ENCODE results near the gene SLC22A16.
"Not testable (repeated sequence)": the region's sequence is repeated elsewhere in the genome, so short reads cannot be mapped to it uniquely, and the experiment has no call there.

SLC22A16 gene

GRCh38 chr6:110490110-110490509, 13.7 kb upstream of the SLC22A16 start:
- no peak for DNase-seq (ENCODE audit: low spot score)

DNA sequence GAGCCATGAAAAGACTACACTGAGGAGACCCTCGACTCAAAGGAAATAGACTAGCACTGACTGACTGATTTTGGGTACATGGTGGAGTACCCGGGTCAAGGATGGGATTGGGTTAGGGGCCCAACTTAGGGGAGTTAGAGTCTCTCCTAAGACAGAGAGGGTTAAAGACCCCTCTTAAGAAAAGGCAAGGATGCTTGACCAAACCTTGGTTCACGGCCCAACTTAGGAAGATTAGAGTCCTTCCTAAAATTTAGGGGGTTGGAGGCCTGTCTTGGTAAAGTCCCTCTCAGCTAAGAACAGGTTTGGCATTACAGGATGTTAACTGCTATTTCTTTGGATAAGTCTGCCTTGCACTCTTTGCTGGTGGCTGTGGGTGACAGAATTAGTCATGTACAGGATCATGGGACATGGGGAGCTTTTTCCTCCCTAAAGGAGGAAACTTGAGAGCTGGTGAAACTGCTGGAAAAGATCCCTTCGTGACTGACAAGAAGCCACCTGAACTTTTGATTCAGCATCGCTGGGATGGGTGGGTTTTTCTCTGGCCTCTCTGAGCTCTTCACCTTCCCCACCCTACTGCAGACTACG, 12.3 kb upstream of the SLC22A16 start:
- no peak for DNase-seq (ENCODE audit: low spot score)

DNA sequence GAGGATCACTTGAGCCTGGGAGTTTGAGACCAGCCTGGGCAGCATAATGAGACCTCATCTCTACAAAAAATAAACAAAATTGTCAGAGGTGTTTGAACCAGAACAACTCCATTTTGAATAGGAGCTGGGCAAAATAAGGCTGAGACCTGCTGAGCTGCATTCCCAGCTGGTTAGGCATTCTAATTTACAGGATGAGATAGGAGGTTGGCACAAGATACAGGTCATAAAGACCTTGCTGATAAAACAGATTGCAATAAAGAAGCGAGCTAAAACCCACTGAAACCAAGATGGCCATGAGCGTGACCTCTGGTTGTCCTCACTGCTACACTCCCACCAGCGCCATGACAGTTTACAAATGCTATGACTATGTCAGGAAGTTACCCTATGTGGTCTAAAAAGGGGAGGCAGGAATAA, 11.6 kb upstream of the SLC22A16 start:
- not testable (repeated sequence) for DNase-seq (ENCODE audit: low spot score)

DNA sequence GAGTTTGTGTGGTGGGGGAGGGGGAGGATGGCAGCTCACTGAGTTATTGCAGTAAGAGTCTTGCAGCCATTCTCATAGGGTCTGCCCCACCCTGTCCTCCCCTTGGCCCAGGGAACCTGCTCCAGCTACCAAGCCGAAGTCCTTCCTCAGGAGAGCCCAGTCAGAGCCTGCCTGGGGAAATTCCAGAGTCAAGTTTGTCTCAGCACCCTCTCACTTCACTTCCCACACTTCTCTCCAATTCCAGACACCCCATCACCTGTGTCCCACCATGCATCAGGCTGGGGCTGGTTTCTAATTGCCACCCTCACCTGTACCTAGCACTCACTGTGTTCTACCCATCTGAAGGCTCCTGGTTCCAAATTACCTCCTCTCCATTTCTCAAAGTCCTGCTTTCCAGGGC, 10.3 kb upstream of the SLC22A16 start:
- no peak for DNase-seq (ENCODE audit: low spot score)

- DNase-seq (ENCODE audit: low spot score), result no peak
Observed at GRCh38 chr6:110485491-110485890, 9.1 kb upstream of the SLC22A16 start.

- no peak for DNase-seq (ENCODE audit: low spot score)
Observed at GRCh38 chr6:110484321-110484720, 7.9 kb upstream of the SLC22A16 start.

- no peak for DNase-seq (ENCODE audit: low spot score)
Observed at GRCh38 chr6:110482774-110483400, 6.5 kb upstream of the SLC22A16 start.

DNA sequence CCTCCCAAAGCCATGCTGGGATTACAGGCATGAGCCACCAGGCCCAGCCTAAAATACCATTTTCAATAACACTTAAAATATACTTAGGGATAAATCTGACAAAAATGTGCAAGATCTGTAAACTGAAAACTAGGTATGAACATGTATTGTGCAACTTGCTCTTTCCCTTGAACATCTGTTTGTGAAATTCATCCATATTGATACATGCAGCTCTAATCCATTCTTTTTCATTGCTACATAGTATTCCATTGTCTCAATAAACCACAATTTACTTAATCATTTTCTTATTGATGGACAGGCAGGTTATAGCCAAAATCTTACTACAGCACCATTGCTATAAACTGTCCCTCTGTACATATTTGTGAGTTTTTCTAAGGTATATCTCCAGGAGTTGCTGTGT, 4.7 kb upstream of the SLC22A16 start:
- no peak for DNase-seq (ENCODE audit: low spot score)

DNA sequence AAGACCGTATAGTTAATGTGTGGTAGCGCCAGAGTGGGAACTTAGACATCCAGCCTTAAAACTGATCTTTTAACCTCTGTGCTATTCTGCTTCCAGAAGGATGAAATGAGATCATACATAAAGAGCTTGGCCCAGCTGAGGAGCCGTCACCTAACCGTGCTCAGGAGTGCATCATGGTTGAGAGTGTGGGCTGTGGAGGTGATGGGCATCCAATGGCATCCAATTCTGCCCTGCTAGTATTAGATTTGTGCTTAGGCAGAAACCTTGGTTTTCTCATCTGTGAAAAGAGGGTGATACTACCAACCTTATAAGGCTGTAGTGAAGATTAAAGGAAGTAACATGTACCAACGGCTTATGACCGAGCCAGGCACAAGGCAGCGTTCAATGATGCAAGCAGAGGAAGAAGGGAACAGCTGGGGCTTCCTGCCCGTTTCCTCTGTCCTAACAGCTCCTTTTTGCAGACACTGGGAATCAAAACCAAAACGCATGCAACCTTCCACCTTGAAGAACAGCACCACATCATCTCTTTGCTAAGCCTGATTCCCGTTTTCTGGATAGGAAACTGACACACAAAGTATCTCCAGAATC, 1.3 kb downstream of the SLC22A16 start:
- DNase-seq (ENCODE audit: low spot score), result no peak

DNA sequence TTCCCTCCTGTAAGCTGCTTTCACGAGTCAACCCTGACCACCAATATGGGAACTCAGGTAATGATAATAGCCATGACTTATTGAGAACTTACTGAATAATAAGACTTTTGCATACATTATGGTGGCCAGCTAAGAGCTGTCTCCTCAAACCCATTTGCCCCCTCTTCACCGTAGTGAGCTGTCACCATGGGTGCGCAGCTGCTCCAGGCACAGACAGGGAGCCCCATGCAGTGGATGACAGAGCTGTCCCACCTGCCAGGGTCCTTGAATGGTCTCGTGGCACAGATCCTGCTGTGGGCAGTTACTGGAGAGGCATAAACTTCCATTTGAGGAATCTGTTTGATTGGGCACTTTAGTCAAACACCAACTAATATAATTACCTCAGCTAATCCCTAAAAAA, 1.9 kb downstream of the SLC22A16 start:
- no peak for DNase-seq (ENCODE audit: low spot score)

- no peak for DNase-seq (ENCODE audit: low spot score)
Observed at GRCh38 chr6:110472739-110473138, 3.7 kb downstream of the SLC22A16 start.

- no peak for DNase-seq (ENCODE audit: low spot score)
Observed at GRCh38 chr6:110471726-110472365, 4.6 kb downstream of the SLC22A16 start.

DNA sequence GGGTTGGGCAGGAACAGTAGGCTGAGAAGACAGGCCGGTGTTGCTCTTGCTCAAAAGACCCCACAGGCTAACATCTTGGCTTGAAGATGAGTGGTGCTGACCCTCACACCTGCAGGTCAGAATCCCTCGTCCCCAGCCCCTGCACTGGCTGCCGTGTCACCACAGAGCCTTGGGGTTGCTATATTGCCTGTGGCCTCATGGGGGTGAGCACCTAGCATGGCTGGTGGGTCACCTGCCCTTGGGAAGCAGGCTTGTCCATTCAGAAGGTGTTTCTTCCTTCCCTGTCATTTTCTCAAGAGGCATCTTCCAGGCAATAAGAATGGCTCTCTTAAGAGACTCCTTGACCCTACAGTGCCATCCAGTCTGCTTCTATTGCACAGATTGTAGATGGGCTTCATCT, 7.7 kb downstream of the SLC22A16 start:
- no peak for DNase-seq (ENCODE audit: low spot score)

DNA sequence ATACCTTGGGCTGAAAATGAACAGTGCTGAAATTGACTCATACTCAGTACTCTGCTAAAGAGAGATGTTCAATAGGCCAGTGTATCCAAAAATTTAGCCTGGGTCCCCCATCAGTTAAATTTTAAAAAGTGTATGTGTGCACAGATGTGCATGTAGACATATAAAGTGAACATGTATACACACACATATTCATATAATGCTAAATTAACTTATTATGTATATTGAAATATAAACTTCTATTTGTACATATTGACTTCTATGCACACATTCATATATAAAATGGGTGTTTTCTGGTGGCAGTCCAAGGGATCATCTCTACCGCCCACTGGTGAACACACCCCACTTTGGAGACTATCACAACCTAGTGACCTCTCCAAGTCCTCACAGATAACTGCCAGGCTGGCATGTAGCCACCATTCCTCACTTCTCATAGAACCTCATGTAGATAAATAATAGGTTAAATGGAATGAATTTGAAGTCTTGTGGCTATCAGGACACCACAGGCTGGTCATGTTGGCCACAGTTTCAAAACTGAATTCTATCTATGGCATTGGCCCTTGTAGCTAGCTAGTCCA, 8.8 kb downstream of the SLC22A16 start:
- DNase-seq (ENCODE audit: low spot score), result no peak

DNA sequence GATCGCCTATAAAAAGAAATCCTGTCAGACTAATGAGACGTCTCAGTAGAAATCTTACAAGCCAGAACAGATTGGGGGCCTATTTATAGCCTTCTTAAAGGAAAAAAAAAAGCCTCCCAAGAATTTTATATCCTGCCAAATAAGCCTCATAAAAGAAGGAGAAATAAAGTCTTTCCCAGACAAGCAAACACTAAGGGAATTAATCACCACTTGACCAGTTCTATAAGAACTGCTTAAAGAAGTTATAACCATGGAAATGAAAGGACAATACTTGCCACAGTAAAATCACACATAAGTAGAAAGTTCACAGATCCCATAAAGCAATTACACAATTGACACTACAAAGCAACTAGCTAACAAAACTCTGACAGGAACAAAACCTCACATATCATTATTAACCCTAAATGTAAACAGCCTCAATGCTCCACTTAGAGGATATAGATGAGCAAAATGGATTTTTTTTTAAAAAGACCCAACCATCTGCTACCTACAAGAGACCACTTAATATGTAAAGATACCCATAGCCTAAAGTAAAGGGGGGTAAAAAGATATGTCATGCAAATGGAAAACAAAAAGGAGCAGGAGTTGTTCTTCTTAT, 13.4 kb downstream of the SLC22A16 start:
- DNase-seq (ENCODE audit: low spot score), result no peak

- no peak for DNase-seq (ENCODE audit: low spot score)
Observed at GRCh38 chr6:110461376-110461775, 15.0 kb downstream of the SLC22A16 start.

DNA sequence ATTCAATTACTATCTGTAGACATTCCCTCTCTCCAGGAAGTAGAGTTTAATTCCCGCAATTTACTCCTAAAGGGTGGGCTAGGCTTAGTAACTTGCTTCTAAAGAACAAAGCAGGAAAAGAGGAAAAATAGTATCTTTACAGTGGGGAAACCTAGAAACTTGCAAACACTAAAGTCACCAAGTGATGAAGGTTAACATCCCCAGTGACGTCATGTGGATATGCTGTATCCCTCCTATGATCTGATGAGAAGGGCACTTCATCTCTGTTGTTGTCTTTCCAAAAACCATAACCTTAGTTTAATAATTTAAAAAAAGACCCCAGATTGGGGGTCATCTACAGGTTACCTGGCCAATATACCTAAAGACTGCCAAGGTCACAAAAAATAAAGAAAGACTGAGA, 17.3 kb downstream of the SLC22A16 start:
- DNase-seq (ENCODE audit: low spot score), result no peak

DNA sequence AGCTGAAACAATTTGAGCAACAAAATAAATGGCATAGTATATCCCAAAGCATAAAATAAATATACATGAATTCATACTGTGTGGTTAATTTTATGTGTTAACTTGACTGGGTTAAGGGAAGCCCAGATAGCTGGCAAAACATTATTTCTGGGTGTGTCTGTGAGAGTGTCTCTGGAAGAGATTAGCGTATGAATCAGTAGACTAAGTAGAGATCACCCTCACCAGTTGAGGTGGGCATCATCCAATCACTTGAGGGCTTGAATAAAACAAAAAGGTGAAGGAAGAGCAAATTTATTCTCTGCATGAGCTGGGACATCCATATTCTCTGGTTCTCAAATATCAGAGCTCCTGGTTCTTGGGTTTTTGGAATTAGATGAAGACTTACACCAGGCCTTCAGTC, 17.9 kb downstream of the SLC22A16 start:
- no peak for DNase-seq (ENCODE audit: low spot score)

GRCh38 chr6:110457567-110458175, 18.7 kb downstream of the SLC22A16 start:
- DNase-seq (ENCODE audit: low spot score), result not testable (repeated sequence)

DNA sequence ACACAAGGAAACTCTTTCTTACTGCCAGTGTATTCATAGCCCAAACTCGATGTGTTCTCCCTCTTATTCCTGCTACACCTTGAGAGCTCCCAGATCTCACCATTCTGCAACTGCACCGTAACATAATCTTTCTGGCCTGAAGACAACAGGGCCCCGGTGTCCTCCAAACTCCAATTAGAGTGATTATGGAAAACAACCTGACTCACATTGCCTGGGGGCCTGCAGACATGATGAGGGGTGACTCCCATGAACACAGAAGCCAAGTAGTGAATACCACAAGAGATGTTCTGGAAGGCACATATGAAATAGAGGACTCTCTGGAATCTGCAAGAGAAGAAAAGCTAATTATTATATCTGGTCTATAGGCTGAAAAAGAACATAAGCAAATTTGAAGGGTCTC, 19.7 kb downstream of the SLC22A16 start:
- DNase-seq (ENCODE audit: low spot score), result no peak

DNA sequence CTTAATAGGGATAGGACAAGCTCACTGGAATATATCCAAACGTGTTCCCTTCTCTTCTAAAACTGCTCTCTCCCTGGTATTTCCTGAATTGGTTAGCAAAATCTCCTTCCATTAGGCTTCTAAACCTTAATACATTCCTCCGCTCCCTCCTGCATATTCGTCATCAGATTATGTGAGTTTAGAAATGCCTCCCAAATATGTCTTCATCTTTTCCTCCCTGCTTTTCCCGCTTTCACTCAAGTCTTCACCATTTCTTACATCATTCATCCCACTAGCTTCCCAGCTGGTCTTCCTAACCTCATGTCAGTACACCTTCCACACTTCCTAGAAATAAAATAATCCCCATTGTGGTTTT, 26.9 kb downstream of the SLC22A16 start:
- DNase-seq (ENCODE audit: low spot score), result no peak

DNA sequence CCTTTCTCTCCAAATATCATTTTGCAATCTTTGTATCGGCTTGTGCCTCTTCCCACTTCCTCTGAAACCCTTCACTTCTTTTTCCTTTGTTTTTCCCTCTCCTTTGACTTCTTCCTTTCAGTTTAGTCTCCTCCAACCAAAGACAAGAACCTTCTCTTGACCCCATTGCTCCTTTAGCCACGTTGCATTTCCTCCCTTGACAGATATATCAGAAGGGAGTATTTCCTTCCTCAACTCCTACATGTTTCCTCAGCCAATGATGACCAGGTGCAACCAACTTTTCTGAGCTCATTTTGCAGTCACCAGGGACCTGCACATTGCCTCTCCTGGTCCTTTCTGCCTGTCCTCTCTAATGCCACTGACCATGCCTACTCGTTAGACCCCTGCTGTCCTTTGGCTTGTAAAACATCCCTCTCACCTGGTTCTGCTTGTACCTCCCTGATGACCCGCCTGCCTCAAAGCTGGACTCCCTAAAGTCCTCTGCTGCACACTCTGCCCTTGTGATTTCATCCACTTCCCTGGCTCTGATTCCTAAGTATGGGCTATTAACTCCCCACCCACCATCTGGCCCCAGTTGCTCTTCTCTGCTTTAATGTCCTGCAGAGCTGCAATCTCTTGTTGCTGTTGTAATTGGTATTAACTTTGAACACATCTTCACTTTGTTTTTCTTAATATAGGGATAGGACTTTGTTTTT, 27.4 kb downstream of the SLC22A16 start:
- DNase-seq (ENCODE audit: low spot score), result no peak
